HG03575 (cell line): ENCODE data around the gene RASD2.

Source experiments
- ATAC-seq: cut with Tn5 transposase; IDR thresholded peaks from one replicate; pipeline ENCODE4 v1.9.1; 2021; ENCODE audit not compliant: unreplicated experiment, insufficient number of reproducible peaks, low FRiP score; ENCODE audit errors: extremely low read depth

The RASD2 gene

GRCh38 chr22:35537232-35537631, 3.4 kb upstream of the RASD2 start:
- ATAC-seq: no peak

- ATAC-seq: no peak
Observed at GRCh38 chr22:35538801-35539321, 1.8 kb upstream of the RASD2 start.

GRCh38 chr22:35539487-35539886, 1.1 kb upstream of the RASD2 start:
- ATAC-seq: no peak

GRCh38 chr22:35539910-35540594, 579 bp upstream of the RASD2 start:
- ATAC-seq: no peak

- ATAC-seq: no peak
Observed at GRCh38 chr22:35541254-35541748, 670 bp downstream of the RASD2 start.

GRCh38 chr22:35542157-35542938, 1.7 kb downstream of the RASD2 start:
- no peak for ATAC-seq

- ATAC-seq: no peak
Observed at GRCh38 chr22:35542939-35543516, 2.4 kb downstream of the RASD2 start.

- no peak for ATAC-seq
Observed at GRCh38 chr22:35543702-35544101, 3.1 kb downstream of the RASD2 start.

- ATAC-seq: no peak
Observed at GRCh38 chr22:35544189-35544588, 3.6 kb downstream of the RASD2 start.

GRCh38 chr22:35544827-35545226, 4.2 kb downstream of the RASD2 start:
- no peak for ATAC-seq

GRCh38 chr22:35546886-35547285, 6.3 kb downstream of the RASD2 start:
- ATAC-seq: no peak

GRCh38 chr22:35547987-35548721, 7.5 kb downstream of the RASD2 start:
- no peak for ATAC-seq

- no peak for ATAC-seq
Observed at GRCh38 chr22:35548722-35549112, 8.1 kb downstream of the RASD2 start.

GRCh38 chr22:35549328-35549727, 8.7 kb downstream of the RASD2 start:
- ATAC-seq: no peak

GRCh38 chr22:35551549-35552177, 11.0 kb downstream of the RASD2 start:
- ATAC-seq: no peak

GRCh38 chr22:35552196-35552842, 11.7 kb downstream of the RASD2 start:
- no peak for ATAC-seq

GRCh38 chr22:35552846-35553245, 12.2 kb downstream of the RASD2 start:
- ATAC-seq: no peak

GRCh38 chr22:35553341-35553740, 12.7 kb downstream of the RASD2 start:
- ATAC-seq: no peak
